Measurements from ENCODE around the gene RHBDD1.

RHBDD1 gene

DNA sequence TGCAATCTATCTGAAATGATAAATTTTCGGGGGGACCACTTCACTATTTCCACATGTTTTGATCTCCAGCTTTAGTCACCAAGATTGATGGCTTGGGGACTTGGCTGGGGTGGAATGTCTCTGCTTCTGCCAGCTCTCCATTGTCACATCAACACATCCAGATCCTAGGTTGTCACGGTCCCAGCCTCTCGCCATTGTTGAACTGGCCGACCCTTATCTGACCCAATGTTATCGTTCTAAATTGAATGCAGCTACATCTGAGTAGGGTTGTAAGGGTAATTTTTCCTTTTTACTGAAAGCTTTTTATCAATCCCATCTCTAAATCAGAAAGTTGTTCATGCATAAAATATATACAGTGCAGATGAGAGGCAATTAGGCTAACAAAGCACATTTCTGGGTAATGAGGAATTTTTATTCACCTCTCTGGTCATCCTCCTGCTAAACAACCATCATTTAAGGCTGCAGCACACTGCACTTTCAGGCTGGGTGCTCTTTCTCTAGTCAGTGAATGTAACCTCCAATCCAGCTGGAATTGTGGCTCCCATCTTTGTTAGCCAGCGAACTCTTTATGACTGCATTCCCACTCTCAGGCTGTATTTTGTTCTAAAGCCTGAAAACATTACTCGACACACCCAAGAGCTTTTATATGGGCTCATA, 200.0 kb downstream of the RHBDD1 start:
- H4K20me1 ChIP-seq (ENCODE audit: insufficient read depth, low read length): no peaks in the 10 kb centered on the region
- H3K9me3 ChIP-seq (ENCODE audit: low read length): no peaks in the 10 kb centered on the region
- no peaks in the 10 kb centered on the region for H3K79me2 ChIP-seq (ENCODE audit: insufficient read depth, low read length)
- H2AFZ ChIP-seq (ENCODE audit: low read length): no peak overlapping the region
- H3K4me3 ChIP-seq (ENCODE audit: low read depth, low read length, poor library complexity, severe bottlenecking): no peak overlapping the region
- H3K9me2 ChIP-seq (ENCODE audit: low read depth, low read length): no peaks in the 10 kb centered on the region
- no peaks in the 10 kb centered on the region for H3F3A ChIP-seq (ENCODE audit: insufficient read depth, low read length)
- TF ChIP-seq, protein P1, sequence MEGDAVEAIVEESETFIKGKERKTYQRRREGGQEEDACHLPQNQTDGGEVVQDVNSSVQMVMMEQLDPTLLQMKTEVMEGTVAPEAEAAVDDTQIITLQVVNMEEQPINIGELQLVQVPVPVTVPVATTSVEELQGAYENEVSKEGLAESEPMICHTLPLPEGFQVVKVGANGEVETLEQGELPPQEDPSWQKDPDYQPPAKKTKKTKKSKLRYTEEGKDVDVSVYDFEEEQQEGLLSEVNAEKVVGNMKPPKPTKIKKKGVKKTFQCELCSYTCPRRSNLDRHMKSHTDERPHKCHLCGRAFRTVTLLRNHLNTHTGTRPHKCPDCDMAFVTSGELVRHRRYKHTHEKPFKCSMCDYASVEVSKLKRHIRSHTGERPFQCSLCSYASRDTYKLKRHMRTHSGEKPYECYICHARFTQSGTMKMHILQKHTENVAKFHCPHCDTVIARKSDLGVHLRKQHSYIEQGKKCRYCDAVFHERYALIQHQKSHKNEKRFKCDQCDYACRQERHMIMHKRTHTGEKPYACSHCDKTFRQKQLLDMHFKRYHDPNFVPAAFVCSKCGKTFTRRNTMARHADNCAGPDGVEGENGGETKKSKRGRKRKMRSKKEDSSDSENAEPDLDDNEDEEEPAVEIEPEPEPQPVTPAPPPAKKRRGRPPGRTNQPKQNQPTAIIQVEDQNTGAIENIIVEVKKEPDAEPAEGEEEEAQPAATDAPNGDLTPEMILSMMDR (IDR thresholded peaks at IDR 0.05; ENCODE audit: low read length): no peak
- no peak for TF ChIP-seq EZH2 (IDR thresholded peaks at IDR 0.05; ENCODE audit: borderline replicate concordance, low read length)
- H3K27me3 ChIP-seq (ENCODE audit: insufficient read depth, low read length): no peaks in the 10 kb centered on the region
- H3K36me3 ChIP-seq (ENCODE audit: insufficient read depth, low read length): peaks cover 5% of the 10 kb centered on the region; the same call in 1 of the 2 replicates
- H3K9ac ChIP-seq (ENCODE audit: low read length): no peak overlapping the region
- no peak overlapping the region for H3K27ac ChIP-seq (ENCODE audit: low read depth, low read length, poor library complexity, severe bottlenecking)
- no peak overlapping the region for H3K4me2 ChIP-seq (ENCODE audit: low read length)
- no peaks in the 10 kb centered on the region for H3K4me1 ChIP-seq (ENCODE audit: insufficient read depth, low read length, severe bottlenecking)

DNA sequence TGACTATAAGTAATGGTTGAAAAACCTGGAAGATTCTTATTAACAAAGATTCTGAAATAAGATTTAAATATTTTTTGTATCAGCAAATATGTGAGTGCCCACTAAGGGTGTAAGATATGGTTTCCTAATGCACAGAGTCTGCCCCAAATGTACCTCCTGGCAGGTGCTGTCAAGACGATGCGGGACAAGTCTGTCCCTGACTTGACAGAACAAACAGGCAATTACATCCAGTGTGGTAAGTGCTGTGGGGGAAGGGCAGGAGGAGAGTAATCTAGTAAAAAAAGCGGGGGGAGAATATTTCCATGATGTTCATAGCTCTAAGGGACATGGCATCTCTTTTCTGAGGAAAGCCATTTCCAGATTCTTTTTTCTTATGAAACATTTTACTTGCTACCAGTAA, 200.7 kb downstream of the RHBDD1 start:
- no peak overlapping the region for H3K9ac ChIP-seq (ENCODE audit: low read length)
- no peak overlapping the region for H3K4me2 ChIP-seq (ENCODE audit: low read length)
- H3K27ac ChIP-seq (ENCODE audit: low read depth, low read length, poor library complexity, severe bottlenecking): no peak overlapping the region
- no peaks in the 10 kb centered on the region for H3K9me2 ChIP-seq (ENCODE audit: low read depth, low read length)
- no peak overlapping the region for H2AFZ ChIP-seq (ENCODE audit: low read length)
- H3K27me3 ChIP-seq (ENCODE audit: insufficient read depth, low read length): no peaks in the 10 kb centered on the region
- H4K20me1 ChIP-seq (ENCODE audit: insufficient read depth, low read length): no peaks in the 10 kb centered on the region
- H3K9me3 ChIP-seq (ENCODE audit: low read length): no peaks in the 10 kb centered on the region
- peaks cover 5% of the 10 kb centered on the region; the same call in 1 of the 2 replicates for H3K36me3 ChIP-seq (ENCODE audit: insufficient read depth, low read length)
- no peak for TF ChIP-seq EZH2 (IDR thresholded peaks at IDR 0.05; ENCODE audit: borderline replicate concordance, low read length)
- TF ChIP-seq, protein P1 (IDR thresholded peaks at IDR 0.05; ENCODE audit: low read length): no peak
- no peaks in the 10 kb centered on the region for H3K79me2 ChIP-seq (ENCODE audit: insufficient read depth, low read length)
- no peaks in the 10 kb centered on the region for H3K4me1 ChIP-seq (ENCODE audit: insufficient read depth, low read length, severe bottlenecking)
- H3K4me3 ChIP-seq (ENCODE audit: low read depth, low read length, poor library complexity, severe bottlenecking): no peak overlapping the region
- H3F3A ChIP-seq (ENCODE audit: insufficient read depth, low read length): no peaks in the 10 kb centered on the region

DNA sequence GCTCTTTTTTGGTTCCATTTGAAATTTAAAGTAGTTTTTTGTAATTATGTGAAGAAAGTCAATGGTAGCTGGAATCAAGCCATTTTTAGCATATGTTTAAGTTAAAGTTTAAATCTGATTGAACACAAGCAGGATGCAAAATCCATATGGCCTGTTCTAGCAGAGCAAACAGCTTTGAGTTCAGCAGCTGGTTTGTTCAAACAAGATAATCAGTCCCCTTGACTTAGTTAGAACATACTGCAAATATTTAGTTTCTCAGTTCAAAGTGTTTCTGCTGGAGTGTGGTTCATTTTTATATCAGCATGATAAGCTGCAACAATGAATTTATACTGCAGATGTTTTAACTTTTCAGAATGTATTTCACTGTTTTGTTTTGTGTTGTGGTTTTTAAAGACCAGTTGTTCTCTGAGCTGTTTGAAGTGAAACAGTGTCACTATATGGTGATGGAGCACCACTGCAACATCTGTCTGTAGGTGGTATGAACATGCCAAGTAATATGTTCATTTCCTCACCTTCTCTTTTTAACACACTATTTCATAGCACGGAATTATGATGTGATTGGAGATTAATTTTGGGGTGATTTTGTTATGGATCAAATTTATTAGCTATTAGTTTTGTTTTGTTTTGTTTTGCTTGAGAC, 202.8 kb downstream of the RHBDD1 start:
- Histone ChIP-seq H3K4me2 (ENCODE audit: low read length) (no peak overlapping the region), H3K4me3 (ENCODE audit: low read depth, low read length, poor library complexity, severe bottlenecking) (no peak overlapping the region), H3K4me1 (ENCODE audit: insufficient read depth, low read length, severe bottlenecking) (no peaks in the 10 kb centered on the region), H3K9ac (ENCODE audit: low read length) (no peak overlapping the region), H2AFZ (ENCODE audit: low read length) (no peak overlapping the region), H3K36me3 (ENCODE audit: insufficient read depth, low read length) (peaks cover 5% of the 10 kb centered on the region; the same call in 1 of the 2 replicates), H3K27ac (ENCODE audit: low read depth, low read length, poor library complexity, severe bottlenecking) (no peak overlapping the region), H3F3A (ENCODE audit: insufficient read depth, low read length) (no peaks in the 10 kb centered on the region), H3K9me3 (ENCODE audit: low read length) (no peaks in the 10 kb centered on the region), H3K27me3 (ENCODE audit: insufficient read depth, low read length) (no peaks in the 10 kb centered on the region), H3K79me2 (ENCODE audit: insufficient read depth, low read length) (no peaks in the 10 kb centered on the region), H4K20me1 (ENCODE audit: insufficient read depth, low read length) (no peaks in the 10 kb centered on the region), H3K9me2 (ENCODE audit: low read depth, low read length) (no peaks in the 10 kb centered on the region)
- TF ChIP-seq, protein P1 (IDR thresholded peaks at IDR 0.05; ENCODE audit: low read length): no peak
- no peak for TF ChIP-seq EZH2 (IDR thresholded peaks at IDR 0.05; ENCODE audit: borderline replicate concordance, low read length)
